Esophagus squamous epithelium (tissue), 4 donors: ENCODE data around the gene SETD2.

Experiments used
- CTCF ChIP-seq, 6 experiments: fragments of 450-650 bp in 4 of 6; fragments of 200-600 bp in 2 of 6; sonication (generic) in 2 of 6; IDR thresholded peaks; one replicate each; pipeline ENCODE4 v1.5.1; 2016 to 2019; ENCODE audit warnings: antibody characterized with exemption in 6 of 6, mild to moderate bottlenecking in 4 of 6, moderate library complexity in 4 of 6
- POLR2A ChIP-seq, 4 donors: fragments of 450-650 bp; IDR thresholded peaks; one replicate each; pipeline ENCODE4 v1.6.1; 2017; ENCODE audit warnings: antibody characterized with exemption in 4 of 4, mild to moderate bottlenecking in 4 of 4, moderate library complexity in 3 of 4

DNA sequence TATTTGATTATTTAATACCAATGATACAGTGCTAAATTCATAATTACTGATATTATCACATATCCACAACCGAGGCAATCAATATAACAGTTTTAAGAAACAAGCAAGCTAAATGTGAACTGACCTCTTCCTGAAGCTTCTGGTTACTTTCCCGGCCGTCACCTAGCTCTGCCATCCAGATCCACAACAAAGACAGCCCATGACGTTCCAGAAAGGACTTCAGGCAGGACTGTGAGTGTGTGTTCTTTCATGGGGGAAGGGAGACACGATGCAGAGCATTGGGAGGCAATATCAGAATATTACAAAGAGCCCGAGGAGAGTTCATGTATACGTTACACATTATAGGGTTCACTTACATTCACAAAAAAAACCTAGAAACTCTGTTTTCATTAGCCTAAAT is 77.8 kb downstream of the SETD2 start:
- TF ChIP-seq POLR2A (IDR thresholded peaks at IDR 0.05) (no peak), CTCF (IDR thresholded peaks at IDR 0.05) (no peak)
